ENCODE data around the gene KCTD11.

GRCh38 chr17:7356072-7356549 lies 4.1 kb downstream of the KCTD11 start:
- peak; percentile 96 for TF ChIP-seq CTCF (conservative IDR thresholded peaks at IDR 0.05; ENCODE audit: low read depth, low read length)
- no peak for TF ChIP-seq EZH2 (IDR thresholded peaks at IDR 0.05; ENCODE audit: borderline replicate concordance, low read depth, low read length, poor library complexity, severe bottlenecking)

Data from A673 (cell line).